GM23248 (cell line): Measurements from ENCODE around the gene KCNJ12. TPM values are rescaled to one million over a fixed set of nuclear protein-coding genes. Genes with fewer than 3 reads are reported as not detected.

ENCODE experiments used
- DNase-seq: peaks from one replicate; pipeline ENCODE4 v3.0.0-alpha.2; 2015
- H2AFZ ChIP-seq: fragments of 200-600 bp; sonication (generic); 2 replicates; pipeline ENCODE4 v1.6.1; 2016; ENCODE audit warnings: antibody characterized with exemption
- H3F3A ChIP-seq: fragments of 200-600 bp; sonication (generic); 2 replicates; pipeline ENCODE4 v1.6.1; 2016; ENCODE audit warnings: mild to moderate bottlenecking, antibody characterized with exemption, mixed run types; ENCODE audit not compliant: insufficient read depth
- H3K27ac ChIP-seq: fragments of 200-600 bp; sonication (generic); 2 replicates; pipeline ENCODE4 v1.5.1; 2016; ENCODE audit warnings: mild to moderate bottlenecking
- H3K27me3 ChIP-seq: fragments of 200-600 bp; sonication (generic); replicated peaks from 2 replicates; pipeline ENCODE4 v1.6.1; 2016; ENCODE audit warnings: mild to moderate bottlenecking; ENCODE audit not compliant: insufficient read depth
- H3K36me3 ChIP-seq: fragments of 200-600 bp; sonication (generic); 2 replicates; pipeline ENCODE4 v1.6.1; 2016; ENCODE audit warnings: low read depth, mild to moderate bottlenecking
- H3K4me1 ChIP-seq: fragments of 200-600 bp; sonication (generic); 2 replicates; pipeline ENCODE4 v1.6.1; 2016; ENCODE audit warnings: mild to moderate bottlenecking; ENCODE audit not compliant: insufficient read depth
- H3K4me2 ChIP-seq: fragments of 200-600 bp; sonication (generic); one replicate; pipeline ENCODE4 v1.6.1; 2016; ENCODE audit warnings: mild to moderate bottlenecking; ENCODE audit not compliant: unreplicated experiment
- H3K4me3 ChIP-seq: fragments of 200-600 bp; sonication (generic); 2 replicates; pipeline ENCODE4 v1.5.1; 2016; ENCODE audit warnings: mild to moderate bottlenecking
- H3K79me2 ChIP-seq: fragments of 200-600 bp; sonication (generic); 2 replicates; pipeline ENCODE4 v1.6.1; 2016; ENCODE audit warnings: mild to moderate bottlenecking; ENCODE audit not compliant: insufficient read depth
- H3K9ac ChIP-seq: fragments of 200-600 bp; sonication (generic); 2 replicates; pipeline ENCODE4 v1.6.1; 2016; ENCODE audit warnings: mild to moderate bottlenecking
- H3K9me2 ChIP-seq: fragments of 200-600 bp; sonication (generic); 2 replicates; pipeline ENCODE4 v1.6.1; 2016; ENCODE audit warnings: mixed run types, mild to moderate bottlenecking, moderate library complexity; ENCODE audit not compliant: insufficient read depth
- H3K9me3 ChIP-seq: fragments of 200-600 bp; sonication (generic); one replicate; pipeline ENCODE4 v1.6.1; 2017; ENCODE audit warnings: low read depth
- H4K20me1 ChIP-seq: fragments of 200-600 bp; sonication (generic); 2 replicates; pipeline ENCODE4 v1.6.0; 2016; ENCODE audit not compliant: insufficient read depth
- EZH2 ChIP-seq: fragments of 200-600 bp; sonication (generic); IDR thresholded peaks from 2 replicates; pipeline ENCODE4 v1.6.1; 2018; ENCODE audit warnings: antibody characterized with exemption, mild to moderate bottlenecking; ENCODE audit not compliant: insufficient read depth, poor library complexity, severe bottlenecking
- EZH2phosphoT487 ChIP-seq: fragments of 200-600 bp; sonication (generic); IDR thresholded peaks from 2 replicates; pipeline ENCODE4 v1.6.1; 2018; ENCODE audit warnings: antibody characterized with exemption, moderate library complexity, mild to moderate bottlenecking, low read depth; ENCODE audit not compliant: insufficient read depth
- WGBS, 2 experiments: methylation state at CpG; one replicate each; pipeline ENCODE4 v1.1.6; 2015 to 2017; ENCODE audit warnings: low lambda C conversion rate in 2 of 2, low coverage in 1 of 2; ENCODE audit errors: missing lambda C conversion rate in 2 of 2; 5-methylcytosine and 5-hydroxymethylcytosine counted together
- in situ Hi-C: fragments of 300-500 bp; cut with MboI; formaldehyde crosslinking; loops from 2 replicates; pipeline ENCODE4 v1.15.0; 2020
- polyA plus RNA-seq: library from polyadenylated mRNA; unstranded; fragments of >200 nt; fragmentation: Nextera tagmentation; extraction: Ambion mirVana; gene quantifications from 2 replicates; pipeline ENCODE4 v1.2.1, GENCODE V29; 2016
- total RNA-seq: library from RNA; depleted of rRNA; stranded (reverse); fragments of >200 nt; shearing (Covaris generic); gene quantifications from 2 replicates; pipeline ENCODE4 v1.2.3, GENCODE V29; 2014

KCNJ12 gene
- total and polyA plus RNA-seq, 2 experiments from 2014 or later = 0.29 to 0.54 TPM

DNA sequence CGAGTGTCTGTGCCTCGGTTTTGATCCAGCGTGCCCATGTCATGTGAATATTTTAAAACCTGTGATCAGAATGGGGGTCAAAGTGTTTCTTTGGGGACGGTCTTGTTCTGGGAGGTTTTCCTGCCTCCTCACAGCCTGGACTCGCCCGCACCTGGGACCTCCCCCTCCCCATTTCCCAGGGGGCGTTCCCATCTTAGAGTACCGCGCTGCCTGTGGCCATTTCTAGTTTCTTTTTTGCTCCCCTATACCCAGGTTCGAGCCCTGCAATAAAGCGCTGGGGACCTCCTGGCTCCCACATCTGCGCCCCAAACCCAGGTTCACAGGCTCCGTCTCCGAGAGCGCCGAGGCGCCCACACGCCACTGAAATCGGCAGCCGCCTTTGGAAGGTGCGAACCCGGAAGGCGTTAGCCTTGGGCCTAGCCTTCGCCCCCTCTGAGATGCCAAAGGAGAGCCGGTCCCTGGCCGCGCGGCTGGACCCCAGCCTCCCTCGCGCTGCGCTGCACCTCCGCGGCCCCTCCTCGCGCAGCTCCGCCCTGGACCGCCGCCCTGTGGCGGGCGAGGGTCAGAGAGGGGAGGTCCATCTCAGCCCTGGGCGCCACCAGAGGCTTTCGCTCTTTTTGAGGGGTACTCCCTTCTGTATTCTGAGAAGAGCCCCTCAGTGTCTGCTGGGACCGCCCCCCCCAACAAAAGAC lies 1.7 kb downstream of the KCNJ12 start:
- H3K9me3 ChIP-seq = no peaks in the 10 kb centered on the region
- H3K27me3 ChIP-seq = peaks cover 4% of the 10 kb centered on the region; the same call in 1 of the 2 replicates
- no peak overlapping the region for H3K27ac ChIP-seq
- H3K79me2 ChIP-seq = no peaks in the 10 kb centered on the region
- TF ChIP-seq EZH2phosphoT487 (no peak), EZH2 (peak; percentile 22)
- H3K36me3 ChIP-seq = no peaks in the 10 kb centered on the region
- no peaks in the 10 kb centered on the region for H3K9me2 ChIP-seq
- no peaks in the 10 kb centered on the region for H4K20me1 ChIP-seq
- H3K9ac ChIP-seq = peak overlapping the region; percentile 53
- peak overlapping the region; percentile 67 for H3K4me3 ChIP-seq
- no peak for DNase-seq
- H2AFZ ChIP-seq = peak overlapping the region; percentile 77
- H3K4me1 ChIP-seq = peaks cover 8% of the 10 kb centered on the region
- no peaks in the 10 kb centered on the region for H3F3A ChIP-seq
- in situ Hi-C loops = no loop called here
- peak overlapping the region; percentile 89 for H3K4me2 ChIP-seq
- WGBS, 2 experiments = 10 to 11% methylated on average over 26 to 38 of the region's 43 CpGs

DNA sequence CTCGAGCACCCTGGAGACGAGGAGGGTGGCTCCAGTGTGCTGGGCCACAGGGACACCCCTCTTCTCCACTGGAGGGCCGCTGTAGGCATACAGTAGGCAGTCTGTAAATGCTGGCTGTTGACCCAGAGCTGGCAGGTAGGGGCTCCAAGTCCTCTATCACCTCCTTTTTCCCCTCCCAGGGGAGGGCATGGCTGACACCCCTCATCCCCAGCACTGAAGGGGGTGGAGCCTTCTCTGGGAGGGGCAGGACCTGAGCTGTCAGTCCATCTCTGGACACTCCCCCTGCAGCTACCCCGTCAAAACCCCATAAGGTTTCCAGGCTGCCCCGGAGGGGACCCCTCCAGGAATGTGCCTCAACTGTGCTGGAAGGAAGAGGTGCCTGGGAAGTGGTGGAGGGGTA lies 2.4 kb downstream of the KCNJ12 start:
- Histone ChIP-seq H3K9me2 (no peaks in the 10 kb centered on the region), H3K4me1 (peaks cover 8% of the 10 kb centered on the region), H3K36me3 (no peaks in the 10 kb centered on the region), H3K9me3 (no peaks in the 10 kb centered on the region), H3K27me3 (peaks cover 4% of the 10 kb centered on the region; the same call in 1 of the 2 replicates), H3K27ac (no peak overlapping the region), H3K4me2 (no peak overlapping the region), H3K9ac (no peak overlapping the region), H3K4me3 (no peak overlapping the region), H4K20me1 (no peaks in the 10 kb centered on the region), H3K79me2 (no peaks in the 10 kb centered on the region), H2AFZ (no peak overlapping the region), H3F3A (no peaks in the 10 kb centered on the region)
- TF ChIP-seq EZH2 = no peak
- TF ChIP-seq EZH2phosphoT487 = no peak
- 64 to 67% methylated on average over 5 of the region's 5 CpGs for WGBS, 2 experiments
- DNase-seq = no peak
- in situ Hi-C loops = no loop called here

DNA sequence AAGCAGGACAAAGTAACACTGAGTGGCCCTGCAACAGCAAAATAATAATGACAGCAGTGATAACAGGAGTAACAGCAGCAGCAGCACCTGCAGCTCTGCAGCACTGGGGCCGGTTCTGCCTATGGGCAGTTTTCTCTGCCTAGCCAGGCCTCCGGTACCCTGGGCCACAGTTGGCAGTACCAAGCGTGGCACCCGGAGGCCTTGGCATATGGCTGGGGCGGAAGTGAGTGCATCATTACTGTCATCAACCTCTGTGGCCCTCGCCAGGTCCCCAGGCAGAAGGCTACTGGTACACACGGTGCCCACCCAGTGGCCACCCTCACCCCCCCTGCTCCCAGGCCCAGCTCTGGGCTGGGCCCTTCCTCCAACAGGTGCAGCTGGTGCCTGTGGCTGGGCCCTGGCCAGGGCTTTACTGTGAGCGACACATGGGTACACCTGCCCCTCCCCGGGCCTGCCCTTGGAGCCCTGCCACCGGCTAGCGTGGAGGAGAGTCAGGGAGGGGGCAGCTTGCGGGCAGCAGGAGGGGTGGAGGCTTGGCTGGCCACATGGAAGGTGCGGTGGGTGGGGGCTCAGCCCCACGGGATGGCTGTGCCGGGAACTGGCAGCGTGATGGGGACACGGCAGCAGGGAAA lies 3.0 kb downstream of the KCNJ12 start:
- Histone ChIP-seq H3K36me3 (no peaks in the 10 kb centered on the region), H3K27ac (no peak overlapping the region), H3F3A (no peaks in the 10 kb centered on the region), H3K27me3 (peaks cover 4% of the 10 kb centered on the region; the same call in 1 of the 2 replicates), H3K4me3 (no peak overlapping the region), H3K9me2 (no peaks in the 10 kb centered on the region), H3K4me2 (no peak overlapping the region), H3K4me1 (peaks cover 8% of the 10 kb centered on the region), H3K9ac (no peak overlapping the region), H3K9me3 (no peaks in the 10 kb centered on the region), H2AFZ (no peak overlapping the region), H3K79me2 (no peaks in the 10 kb centered on the region), H4K20me1 (no peaks in the 10 kb centered on the region)
- WGBS, 2 experiments = 83 to 90% methylated on average over 13 to 17 of the region's 17 CpGs
- no peak for DNase-seq
- TF ChIP-seq EZH2 = no peak
- TF ChIP-seq EZH2phosphoT487 = no peak
- in situ Hi-C loops = no loop called here

DNA sequence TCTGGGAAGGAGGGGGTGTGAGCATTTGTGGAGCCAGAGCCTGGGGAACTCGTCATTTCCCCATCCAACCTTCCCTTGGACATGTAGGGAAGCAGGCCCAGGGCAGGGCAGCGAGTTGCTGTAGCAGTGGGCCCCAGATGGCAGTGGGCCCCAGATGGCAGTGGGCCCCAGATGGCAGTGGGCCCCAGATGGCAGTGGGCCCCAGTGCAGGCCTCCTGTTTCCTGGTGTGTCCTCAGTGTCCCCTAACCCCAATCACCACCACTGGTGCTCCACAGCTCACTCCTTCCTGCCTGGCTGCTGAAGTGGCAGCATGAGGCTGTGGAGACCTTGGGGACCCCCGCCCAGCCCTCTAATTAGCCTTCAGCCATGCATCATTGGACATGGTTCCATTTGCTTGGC lies 4.5 kb downstream of the KCNJ12 start:
- peaks cover 8% of the 10 kb centered on the region for H3K4me1 ChIP-seq
- no peaks in the 10 kb centered on the region for H4K20me1 ChIP-seq
- H3K36me3 ChIP-seq = no peaks in the 10 kb centered on the region
- no peak overlapping the region for H3K27ac ChIP-seq
- H3K27me3 ChIP-seq = peaks cover 4% of the 10 kb centered on the region; the same call in 1 of the 2 replicates
- 55 to 68% methylated on average over 2 to 3 of the region's 3 CpGs for WGBS, 2 experiments
- H3K79me2 ChIP-seq = no peaks in the 10 kb centered on the region
- no peaks in the 10 kb centered on the region for H3K9me2 ChIP-seq
- H2AFZ ChIP-seq = no peak overlapping the region
- H3K4me2 ChIP-seq = no peak overlapping the region
- TF ChIP-seq EZH2 (no peak), EZH2phosphoT487 (no peak)
- H3K4me3 ChIP-seq = no peak overlapping the region
- no peak overlapping the region for H3K9ac ChIP-seq
- DNase-seq = no peak
- no peaks in the 10 kb centered on the region for H3K9me3 ChIP-seq
- no peaks in the 10 kb centered on the region for H3F3A ChIP-seq
- in situ Hi-C loops = no loop called here
